Astrocyte of the cerebellum (primary cell): ENCODE measurements around the gene MECP2.

Experiments used
- DNase-seq: peaks from one replicate; pipeline ENCODE4 v3.0.0-alpha.2; 2011; ENCODE audit warnings: low read depth
- H3K4me3 ChIP-seq: 2 replicates; pipeline ENCODE4 v1.5.1; 2011; ENCODE audit warnings: mild to moderate bottlenecking, low read depth, low read length, moderate library complexity
- CTCF ChIP-seq: IDR thresholded peaks from 2 replicates; pipeline ENCODE4 v1.5.1; 2012; ENCODE audit warnings: low read length, low read depth, moderate library complexity, mild to moderate bottlenecking; ENCODE audit errors: missing control alignments
- in situ Hi-C: cut with HindIII; loops from 2 replicates; pipeline ENCODE4 v1.10.0; 2017; ENCODE audit warnings: low sequenced_read_pairs

Gene MECP2

GRCh38 chrX:154040307-154040756 lies 57.2 kb downstream of the MECP2 start:
- in situ Hi-C loops, result no loop called here
- no peak for DNase-seq
- no peak overlapping the region for H3K4me3 ChIP-seq
- no peak for TF ChIP-seq CTCF

GRCh38 chrX:154039577-154039976 lies 57.9 kb downstream of the MECP2 start:
- TF ChIP-seq CTCF, result no peak
- no peak overlapping the region for H3K4me3 ChIP-seq
- no peak for DNase-seq
- in situ Hi-C loops, result no loop called here

- TF ChIP-seq CTCF, result no peak
- DNase-seq, result no peak
- no peak overlapping the region for H3K4me3 ChIP-seq
- in situ Hi-C loops, result no loop called here
These were observed 58.9 kb downstream of the MECP2 start for GRCh38 chrX:154038656-154039055.

GRCh38 chrX:154037754-154038153 lies 59.8 kb downstream of the MECP2 start:
- H3K4me3 ChIP-seq, result no peak overlapping the region
- no peak for TF ChIP-seq CTCF
- in situ Hi-C loops, result no loop called here
- no peak for DNase-seq

- no peak overlapping the region for H3K4me3 ChIP-seq
- in situ Hi-C loops, result no loop called here
- DNase-seq, result no peak
- no peak for TF ChIP-seq CTCF
These were observed 61.0 kb downstream of the MECP2 start for GRCh38 chrX:154036513-154036912.

GRCh38 chrX:154033848-154034247 lies 63.7 kb downstream of the MECP2 start:
- DNase-seq, result no peak
- in situ Hi-C loops, result no loop called here
- H3K4me3 ChIP-seq, result no peak overlapping the region
- no peak for TF ChIP-seq CTCF

- TF ChIP-seq CTCF, result no peak
- no peak overlapping the region for H3K4me3 ChIP-seq
- DNase-seq, result no peak
- in situ Hi-C loops, result no loop called here
These were observed 64.9 kb downstream of the MECP2 start for GRCh38 chrX:154032653-154033052.
